CD4-positive, alpha-beta T cell treated with Interleukin-12 subunit alpha and Interleukin-12 subunit beta, for 1 hour (primary cell): ENCODE measurements around the gene RBM45.

Experiments
- DNase-seq: peaks from one replicate; pipeline ENCODE4 v3.0.0-alpha.2; 2020

RBM45 gene

GRCh38 chr2:178163395-178163794 lies 51.2 kb downstream of the RBM45 start:
- no peak for DNase-seq

- DNase-seq: no peak
Measured at GRCh38 chr2:178163911-178164310, 51.7 kb downstream of the RBM45 start.

GRCh38 chr2:178173657-178174056 lies 61.4 kb downstream of the RBM45 start:
- no peak for DNase-seq

GRCh38 chr2:178177066-178177679 lies 64.9 kb downstream of the RBM45 start:
- DNase-seq: no peak
